ENCODE data around the gene NFAM1.

DNA sequence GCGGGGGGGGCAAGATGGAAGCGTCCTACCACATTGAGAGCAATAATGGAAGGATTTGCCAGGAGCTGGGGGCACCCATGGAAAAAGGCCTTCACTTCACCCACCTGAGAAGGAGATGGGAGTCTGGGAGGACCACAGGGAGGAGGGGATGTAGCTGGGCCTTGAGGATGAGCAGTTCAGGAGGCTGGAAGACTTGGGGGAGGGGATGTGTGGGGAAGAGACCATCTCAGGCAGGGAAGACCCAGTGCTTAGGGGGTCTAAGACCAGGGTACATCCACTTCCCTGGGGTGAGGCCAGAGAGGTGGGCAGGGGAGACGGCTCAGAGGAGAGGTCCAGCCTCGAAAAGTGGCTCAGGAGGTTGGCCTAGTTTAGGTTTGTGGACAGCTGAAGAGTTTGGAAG is 90.4 kb downstream of the NFAM1 start:
- TF ChIP-seq, protein P1, sequence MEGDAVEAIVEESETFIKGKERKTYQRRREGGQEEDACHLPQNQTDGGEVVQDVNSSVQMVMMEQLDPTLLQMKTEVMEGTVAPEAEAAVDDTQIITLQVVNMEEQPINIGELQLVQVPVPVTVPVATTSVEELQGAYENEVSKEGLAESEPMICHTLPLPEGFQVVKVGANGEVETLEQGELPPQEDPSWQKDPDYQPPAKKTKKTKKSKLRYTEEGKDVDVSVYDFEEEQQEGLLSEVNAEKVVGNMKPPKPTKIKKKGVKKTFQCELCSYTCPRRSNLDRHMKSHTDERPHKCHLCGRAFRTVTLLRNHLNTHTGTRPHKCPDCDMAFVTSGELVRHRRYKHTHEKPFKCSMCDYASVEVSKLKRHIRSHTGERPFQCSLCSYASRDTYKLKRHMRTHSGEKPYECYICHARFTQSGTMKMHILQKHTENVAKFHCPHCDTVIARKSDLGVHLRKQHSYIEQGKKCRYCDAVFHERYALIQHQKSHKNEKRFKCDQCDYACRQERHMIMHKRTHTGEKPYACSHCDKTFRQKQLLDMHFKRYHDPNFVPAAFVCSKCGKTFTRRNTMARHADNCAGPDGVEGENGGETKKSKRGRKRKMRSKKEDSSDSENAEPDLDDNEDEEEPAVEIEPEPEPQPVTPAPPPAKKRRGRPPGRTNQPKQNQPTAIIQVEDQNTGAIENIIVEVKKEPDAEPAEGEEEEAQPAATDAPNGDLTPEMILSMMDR (IDR thresholded peaks at IDR 0.05; ENCODE audit: extremely low read depth in 1 of 2, insufficient read depth in 1 of 2, low read depth in 1 of 2, low read length in 2 of 2) = no peak
- TF ChIP-seq MYC (IDR thresholded peaks at IDR 0.05; ENCODE audit: low read depth, low read length) (no peak), POLR2A (IDR thresholded peaks at IDR 0.05; ENCODE audit: low read depth, low read length) (no peak), EZH2 (IDR thresholded peaks at IDR 0.05; ENCODE audit: borderline replicate concordance, low read depth, low read length, severe bottlenecking) (no peak), POLR2AphosphoS5 (IDR thresholded peaks at IDR 0.05; ENCODE audit: insufficient read depth, low read depth, low read length) (no peak), JUN (IDR thresholded peaks at IDR 0.05; ENCODE audit: borderline replicate concordance, insufficient read depth, insufficient read length, low read depth) (no peak), GATA2 (IDR thresholded peaks at IDR 0.05; ENCODE audit: insufficient read depth, insufficient read length, low read depth, low read length) (no peak), FOS (IDR thresholded peaks at IDR 0.05; ENCODE audit: borderline replicate concordance, insufficient read depth, low read length) (no peak)
- TF ChIP-seq, protein P2, sequence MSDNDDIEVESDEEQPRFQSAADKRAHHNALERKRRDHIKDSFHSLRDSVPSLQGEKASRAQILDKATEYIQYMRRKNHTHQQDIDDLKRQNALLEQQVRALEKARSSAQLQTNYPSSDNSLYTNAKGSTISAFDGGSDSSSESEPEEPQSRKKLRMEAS (IDR thresholded peaks at IDR 0.05; ENCODE audit: insufficient read depth, insufficient read length) = no peak

Measured in endothelial cell of umbilical vein (primary cell).